GM12878 (cell line): ENCODE data around the gene TRIM38. TPM values are rescaled to one million over a fixed set of nuclear protein-coding genes. Genes with fewer than 3 reads are reported as not detected.

Experiments used
- ATAC-seq: fragments of 200-7000 bp; cut with Tn5 transposase; 3 replicates; pipeline ENCODE4 v1.9.1; 2020; ENCODE audit warnings: mild to moderate bottlenecking, moderate library complexity
- Bru-seq: library from RNA; stranded (reverse); fragments of 400-500 nt; gene quantifications from one replicate; lab custom pipeline; 2021; lab: Mats Ljungman, UMichigan
- BruChase-seq, 2 experiments: library from RNA; stranded (reverse); fragments of 400-500 nt; gene quantifications; one replicate each; lab custom pipeline; 2021; lab: Mats Ljungman, UMichigan
- BruUV-seq: library from RNA; stranded (reverse); fragments of 400-500 nt; replicated peaks from 2 replicates; lab custom pipeline; 2021; lab: Mats Ljungman, UMichigan
- CTCF ChIA-PET: fragments of 300-600 bp; sonication (Branson Sonifier 250); formaldehyde crosslinking; extraction: SDS; loops from one replicate; lab custom pipeline; 2021; ENCODE audit warnings: inconsistent platforms; lab: Yijun Ruan, JAX
- POLR2A ChIA-PET: fragments of 350-600 bp; formaldehyde crosslinking; extraction: SDS; loops from one replicate; lab custom pipeline; 2021; ENCODE audit warnings: inconsistent platforms; lab: Charles Lee
- RAD21 ChIA-PET: fragments of 300-600 bp; sonication (Branson Sonifier 250); formaldehyde crosslinking; loops from one replicate; lab custom pipeline; 2023; ENCODE audit warnings: antibody characterized with exemption; ENCODE audit not compliant: unreplicated experiment; lab: Charles Lee
- SMC1A ChIA-PET: fragments of 300-600 bp; sonication (Branson Sonifier 250); formaldehyde crosslinking; loops from one replicate; lab custom pipeline; 2023; ENCODE audit not compliant: unreplicated experiment, uncharacterized antibody; lab: Charles Lee
- DNase-seq: peaks from one replicate; pipeline ENCODE4 v3.0.0-alpha.2; 2011; ENCODE audit warnings: low read depth, low spot score
- FAIRE-seq: peaks from 3 replicates; lab custom pipeline; 2011; peaks lifted over from hg19 to GRCh38; lab: Jason Lieb, UNC
- H2AFZ ChIP-seq: 2 replicates; pipeline ENCODE4 v1.6.0; 2011; ENCODE audit warnings: low read depth, low read length, control low read depth; ENCODE audit not compliant: control insufficient read depth
- H3K27ac ChIP-seq: 2 replicates; pipeline ENCODE4 v1.5.1; 2011; ENCODE audit warnings: control low read depth; ENCODE audit not compliant: control insufficient read depth, insufficient read depth
- H3K27me3 ChIP-seq, 2 experiments: replicated peaks in 1 of 2; 2 replicates each; pipeline versions ENCODE4 v1.6.0 to v1.6.1; 2011; ENCODE audit warnings: low read length in 1 of 2; ENCODE audit not compliant: control insufficient read depth in 2 of 2, insufficient read depth in 2 of 2
- H3K36me3 ChIP-seq, 2 experiments: 2 replicates each; pipeline ENCODE4 v1.5.1; 2011; ENCODE audit warnings: low read length in 1 of 2; ENCODE audit not compliant: control insufficient read depth in 2 of 2, insufficient read depth in 2 of 2
- H3K4me1 ChIP-seq: 2 replicates; pipeline ENCODE4 v1.6.1; 2011; ENCODE audit warnings: mild to moderate bottlenecking, low read length, moderate library complexity, mixed read lengths; ENCODE audit not compliant: control insufficient read depth, insufficient read depth
- H3K4me2 ChIP-seq: 2 replicates; pipeline ENCODE4 v1.6.0; 2011; ENCODE audit warnings: control low read depth; ENCODE audit not compliant: control insufficient read depth, insufficient read depth
- H3K4me3 ChIP-seq: fragments of 200-600 bp; sonication (generic); 2 replicates; pipeline ENCODE4 v1.5.1; 2016
- H3K79me2 ChIP-seq: 2 replicates; pipeline ENCODE4 v1.6.0; 2011; ENCODE audit warnings: low read length; ENCODE audit not compliant: control insufficient read depth, insufficient read depth
- H3K9ac ChIP-seq: 2 replicates; pipeline ENCODE4 v1.8.0; 2011; ENCODE audit warnings: low read length, control low read depth, mixed read lengths; ENCODE audit not compliant: control insufficient read depth, insufficient read depth
- H3K9me3 ChIP-seq: replicated peaks from 3 replicates; pipeline ENCODE4 v1.5.1; 2011; ENCODE audit warnings: mild to moderate bottlenecking, low read length; ENCODE audit not compliant: control insufficient read depth, insufficient read depth
- H4K20me1 ChIP-seq: 2 replicates; pipeline ENCODE4 v1.6.0; 2011; ENCODE audit not compliant: control insufficient read depth, insufficient read depth
- ATF2 ChIP-seq: IDR thresholded peaks from 2 replicates; pipeline ENCODE4 v1.6.1; 2012; ENCODE audit warnings: low read length, inconsistent platforms
- EED ChIP-seq: sonication (generic); IDR thresholded peaks from 2 replicates; pipeline ENCODE4 v1.6.1; 2016; ENCODE audit warnings: antibody characterized with exemption, low read depth
- GABPA ChIP-seq: IDR thresholded peaks from 2 replicates; pipeline ENCODE4 v1.6.1; 2014; ENCODE audit warnings: antibody characterized with exemption, low read depth, mild to moderate bottlenecking, inconsistent platforms
- GATAD2B ChIP-seq: fragments of 450-650 bp; conservative IDR thresholded peaks from 2 replicates; pipeline ENCODE4 v1.6.1; 2017; ENCODE audit warnings: low read depth, mild to moderate bottlenecking, moderate library complexity
- MAX ChIP-seq: IDR thresholded peaks from 2 replicates; pipeline ENCODE4 v1.6.1; 2012; ENCODE audit warnings: low read depth, low read length, improper control_type of control experiment
- PAX8 ChIP-seq: fragments of 450-650 bp; IDR thresholded peaks from 2 replicates; pipeline ENCODE4 v1.6.1; 2017; ENCODE audit warnings: mild to moderate bottlenecking, moderate library complexity
- RAD21 ChIP-seq: IDR thresholded peaks from 2 replicates; pipeline ENCODE4 v1.6.1; 2011; ENCODE audit warnings: mild to moderate bottlenecking, low read depth, low read length, moderate library complexity; ENCODE audit not compliant: insufficient read depth
- RAD51 ChIP-seq: fragments of 450-650 bp; IDR thresholded peaks from 2 replicates; pipeline ENCODE4 v1.6.1; 2016; ENCODE audit warnings: moderate library complexity, mild to moderate bottlenecking, inconsistent platforms
- SMAD5 ChIP-seq: IDR thresholded peaks from 2 replicates; pipeline ENCODE4 v1.6.1; 2016; ENCODE audit warnings: antibody characterized with exemption, low read depth
- TARDBP ChIP-seq: IDR thresholded peaks from 2 replicates; pipeline ENCODE4 v1.6.1; 2016; ENCODE audit warnings: borderline replicate concordance
- WRNIP1 ChIP-seq: IDR thresholded peaks from 2 replicates; pipeline ENCODE4 v1.6.1; 2011; ENCODE audit warnings: low read depth, low read length, improper control_type of control experiment, borderline replicate concordance
- ZZZ3 ChIP-seq: IDR thresholded peaks from 2 replicates; pipeline ENCODE4 v1.6.1; 2011; ENCODE audit warnings: low read depth; ENCODE audit not compliant: control insufficient read depth, insufficient read length
- WGBS: methylation state at CpG from one replicate; pipeline ENCODE4 v1.1.6; 2016; ENCODE audit warnings: low lambda C conversion rate; ENCODE audit not compliant: insufficient replicate concordance, insufficient coverage; ENCODE audit errors: missing lambda C conversion rate; 5-methylcytosine and 5-hydroxymethylcytosine counted together
- in situ Hi-C: fragments of 300-500 bp; cut with MboI; formaldehyde crosslinking; loops from 9 replicates; pipeline ENCODE4 v1.14.3; 2018; ENCODE audit warnings: mixed read lengths
- intact Hi-C: fragments of 100-400 bp; cut with micrococcal nuclease; formaldehyde crosslinking; loops from one replicate; pipeline ENCODE4 v1.14.2; 2022; ENCODE audit not compliant: unreplicated experiment
- long read RNA-seq, 2 experiments: library from polyadenylated mRNA; unstranded; transcript quantifications; one replicate each; pipeline ENCODE4 v2.0.0, GENCODE V29; 2019 to 2020
- polyA minus RNA-seq, 3 experiments: library from RNA; depleted of rRNA, polyadenylated mRNA; stranded (reverse); fragments of >200 nt; gene quantifications; 2 replicates each; pipeline ENCODE4 v1.2.3, GENCODE V29; 2011
- polyA plus RNA-seq, 11 experiments: library from polyadenylated mRNA; depleted of rRNA in 4 of 11; unstranded in 6 of 11; stranded (reverse) in 5 of 11; fragments of >200 nt; fragmentation: Nextera tagmentation in 4 of 11; fragmentation: Illumina TruSeq in 1 of 11; extraction: Ambion mirVana in 4 of 11; extraction: Trizol in 1 of 11; gene quantifications; 1 replicate in 1 of 11; 2 replicates in 10 of 11; pipeline versions ENCODE4 v1.2.1 to v1.2.3, GENCODE V29; 2011 to 2016; ENCODE audit warnings: inconsistent platforms in 2 of 11, missing spikeins in 2 of 11, low read depth in 1 of 11
- total RNA-seq, 4 experiments: library from RNA; depleted of rRNA in 3 of 4; stranded (reverse); fragments of >200 nt in 3 of 4; fragmentation: Illumina TruSeq in 1 of 4; extraction: Trizol in 1 of 4; gene quantifications; 2 replicates each; pipeline versions ENCODE4 v1.2.1 to v1.2.3, GENCODE V29; 2013 to 2021
- TF ChIP-seq, protein P1 (sequence below): fragments of 450-650 bp; IDR thresholded peaks from 2 replicates; pipeline ENCODE4 v1.6.1; 2016; ENCODE audit warnings: mild to moderate bottlenecking

The TRIM38 gene, protein sequence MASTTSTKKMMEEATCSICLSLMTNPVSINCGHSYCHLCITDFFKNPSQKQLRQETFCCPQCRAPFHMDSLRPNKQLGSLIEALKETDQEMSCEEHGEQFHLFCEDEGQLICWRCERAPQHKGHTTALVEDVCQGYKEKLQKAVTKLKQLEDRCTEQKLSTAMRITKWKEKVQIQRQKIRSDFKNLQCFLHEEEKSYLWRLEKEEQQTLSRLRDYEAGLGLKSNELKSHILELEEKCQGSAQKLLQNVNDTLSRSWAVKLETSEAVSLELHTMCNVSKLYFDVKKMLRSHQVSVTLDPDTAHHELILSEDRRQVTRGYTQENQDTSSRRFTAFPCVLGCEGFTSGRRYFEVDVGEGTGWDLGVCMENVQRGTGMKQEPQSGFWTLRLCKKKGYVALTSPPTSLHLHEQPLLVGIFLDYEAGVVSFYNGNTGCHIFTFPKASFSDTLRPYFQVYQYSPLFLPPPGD
- 33.7 and 35.2 TPM in 2 replicates for total RNA-seq (2013; cell fraction: nucleolus; rRNA removed)
- 10.4 and 11.6 TPM in 2 replicates for total RNA-seq (2014; rRNA removed)
- total RNA-seq (2014; rRNA removed; fragmentation: Illumina TruSeq; extraction: Trizol) = 14.3 and 15.0 TPM in 2 replicates
- 12.3 and 13.0 TPM in 2 replicates for total RNA-seq (2021)
- 7.7 TPM for polyA plus RNA-seq (2011; ENCODE audit: low read depth)
- 14.7 and 16.9 TPM in 2 replicates for polyA plus RNA-seq (2011; rRNA removed)
- 8.1 and 9.5 TPM in 2 replicates for polyA plus RNA-seq (2011; cell fraction: cytosol; rRNA removed)
- polyA plus RNA-seq (2011; cell fraction: nucleus; rRNA removed) = 16.7 and 17.4 TPM in 2 replicates
- 8.6 and 9.8 TPM in 2 replicates for polyA plus RNA-seq (2012)
- polyA plus RNA-seq (2014; fragmentation: Illumina TruSeq; extraction: Trizol) = 14.3 and 18.5 TPM in 2 replicates
- 1 to 10 TPM; 4.5 to 5.9 TPM for polyA plus RNA-seq (2014; fragmentation: Nextera tagmentation; extraction: Ambion mirVana)
- polyA plus RNA-seq (2014; rRNA removed) = 10.5 and 11.2 TPM in 2 replicates
- polyA plus RNA-seq (2016; fragmentation: Nextera tagmentation; extraction: Ambion mirVana) = 10 to 100 TPM in 1 of 2 experiments, 1 to 10 TPM in 1; 9.4 to 10.9 TPM
- polyA minus RNA-seq (2011; rRNA and poly(A)+ RNA removed) = 16.9 and 17.1 TPM in 2 replicates
- 6.9 and 7.4 TPM in 2 replicates for polyA minus RNA-seq (2011; cell fraction: cytosol; rRNA and poly(A)+ RNA removed)
- 11.6 and 15.7 TPM in 2 replicates for polyA minus RNA-seq (2011; cell fraction: nucleus; rRNA and poly(A)+ RNA removed)
- Bru-seq, nascent RNA = percentile 96 among the genes with signal in this experiment
- BruChase-seq, experiment 1, labeled RNA remaining after a 6-hour chase = percentile 89 among the genes with signal in this experiment
- percentile 95 among the genes with signal in this experiment for BruChase-seq, experiment 2, labeled RNA remaining after a 2-hour chase
- long read RNA-seq, experiment 1, full-length matches to known transcripts = 10 of 37 reads
- long read RNA-seq, experiment 1, partial matches to known transcripts = 9 of 37 reads
- long read RNA-seq, experiment 1, other reads (novel, unspliced or antisense) = 18 of 37 reads
- long read RNA-seq, experiment 2, full-length matches to known transcripts = 194 of 375 reads
- long read RNA-seq, experiment 2, partial matches to known transcripts = 59 of 375 reads
- long read RNA-seq, experiment 2, other reads (novel, unspliced or antisense) = 122 of 375 reads

- in situ Hi-C loops = no loop called here
- TF ChIP-seq MAX = no peak
- no peak for TF ChIP-seq ZZZ3
- no peak for TF ChIP-seq TARDBP
- TF ChIP-seq ATF2 = peak; percentile 71
- TF ChIP-seq PAX8 = no peak
- peak; percentile 92 for TF ChIP-seq SMAD5
- TF ChIP-seq RAD51 = peak; percentile 90
- TF ChIP-seq RAD21 = no peak
- TF ChIP-seq, protein P1, sequence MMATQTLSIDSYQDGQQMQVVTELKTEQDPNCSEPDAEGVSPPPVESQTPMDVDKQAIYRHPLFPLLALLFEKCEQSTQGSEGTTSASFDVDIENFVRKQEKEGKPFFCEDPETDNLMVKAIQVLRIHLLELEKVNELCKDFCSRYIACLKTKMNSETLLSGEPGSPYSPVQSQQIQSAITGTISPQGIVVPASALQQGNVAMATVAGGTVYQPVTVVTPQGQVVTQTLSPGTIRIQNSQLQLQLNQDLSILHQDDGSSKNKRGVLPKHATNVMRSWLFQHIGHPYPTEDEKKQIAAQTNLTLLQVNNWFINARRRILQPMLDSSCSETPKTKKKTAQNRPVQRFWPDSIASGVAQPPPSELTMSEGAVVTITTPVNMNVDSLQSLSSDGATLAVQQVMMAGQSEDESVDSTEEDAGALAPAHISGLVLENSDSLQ = no peak
- no peak for TF ChIP-seq GABPA
- TF ChIP-seq EED = peak; percentile 62; the same call in 1 of the 2 replicates
- no peak for TF ChIP-seq WRNIP1
- TF ChIP-seq GATAD2B = no peak; the same call in none of the 2 replicates
Observed at GRCh38 chr6:25962149-25963127, at the start of gene TRIM38. TSS of gene TRIM38 (plus strand) at chr6:25962802. CDS start at chr6:25966523, 3,721 bp downstream.

More at GRCh38 chr6:25962149-25963127, at the start of gene TRIM38:
- intact Hi-C loops = loop anchor here (1.0 kb wide), 1 partner anchor 30 kb away; no protein-coding TSS in a partner anchor
- peaks cover 33% of the 10 kb centered on the region for H3K4me1 ChIP-seq
- peak; percentile 84 for ATAC-seq
- peak within 1 kb of the TSS; percentile 99 for H3K27ac ChIP-seq
- BruUV-seq = TSS peak; percentile 91
- RAD21 ChIA-PET = interaction anchor here (0.8 to 2.7 kb wide), 6 partner anchors 15 to 59 kb away, joined by 3 to 27 read pairs (median 4); a partner anchor contains a TSS
- peak within 1 kb of the TSS; percentile 99 for H3K9ac ChIP-seq
- peak; percentile 85 for DNase-seq
- CTCF ChIA-PET = interaction anchor here (0.8 to 5.3 kb wide), 14 partner anchors 8 to 243 kb away, joined by 3 to 62 read pairs (median 4); no protein-coding TSS in a partner anchor
- H3K4me2 ChIP-seq = peak within 1 kb of the TSS; percentile 65
- FAIRE-seq = peak; percentile 95
- H3K36me3 ChIP-seq = peaks cover 5 to 20% of the 10 kb centered on the region in 2 experiments; a peak in 3 of 4 replicates
- H3K4me3 ChIP-seq = peak within 1 kb of the TSS; percentile 99
- SMC1A ChIA-PET = interaction anchor here (0.6 to 1.8 kb wide), 18 partner anchors 8 to 824 kb away, joined by 3 to 7 read pairs (median 4); a partner anchor contains a TSS
- peaks cover 2% of the 10 kb centered on the region; the same call in 2 of the 3 replicates for H3K9me3 ChIP-seq
- peaks cover 7% of the 10 kb centered on the region for H4K20me1 ChIP-seq
- peaks cover 45% of the 10 kb centered on the region for H3K79me2 ChIP-seq
- WGBS = 0% methylated on average over 11 of the region's 11 CpGs
- peak within 1 kb of the TSS; percentile 85 for H2AFZ ChIP-seq
- H3K27me3 ChIP-seq = no peaks in the 10 kb centered on the region
- POLR2A ChIA-PET = interaction anchor here (0.5 to 3.5 kb wide), 12 partner anchors 8 to 1947 kb away, joined by 3 to 27 read pairs (median 4); a partner anchor contains a TSS
